GM12864 (cell line): Measurements from ENCODE around the gene INMT.

Source experiments
- DNase-seq: peaks from one replicate; pipeline ENCODE4 v3.0.0-alpha.2; 2011; ENCODE audit warnings: low read depth
- H3K4me3 ChIP-seq: 2 replicates; pipeline ENCODE4 v1.5.1; 2011; ENCODE audit warnings: mild to moderate bottlenecking, low read depth, low read length, control low read depth
- TF ChIP-seq, protein P1 (sequence below): IDR thresholded peaks from 2 replicates; pipeline ENCODE4 v1.5.1; 2011; ENCODE audit warnings: low read depth, mild to moderate bottlenecking, moderate library complexity, low read length, control low read depth, inconsistent platforms; ENCODE audit errors: missing control alignments

Gene INMT

GRCh38 chr7:30740417-30741181, 11.3 kb upstream of the INMT start:
- DNase-seq, result no peak
- TF ChIP-seq, protein P1, sequence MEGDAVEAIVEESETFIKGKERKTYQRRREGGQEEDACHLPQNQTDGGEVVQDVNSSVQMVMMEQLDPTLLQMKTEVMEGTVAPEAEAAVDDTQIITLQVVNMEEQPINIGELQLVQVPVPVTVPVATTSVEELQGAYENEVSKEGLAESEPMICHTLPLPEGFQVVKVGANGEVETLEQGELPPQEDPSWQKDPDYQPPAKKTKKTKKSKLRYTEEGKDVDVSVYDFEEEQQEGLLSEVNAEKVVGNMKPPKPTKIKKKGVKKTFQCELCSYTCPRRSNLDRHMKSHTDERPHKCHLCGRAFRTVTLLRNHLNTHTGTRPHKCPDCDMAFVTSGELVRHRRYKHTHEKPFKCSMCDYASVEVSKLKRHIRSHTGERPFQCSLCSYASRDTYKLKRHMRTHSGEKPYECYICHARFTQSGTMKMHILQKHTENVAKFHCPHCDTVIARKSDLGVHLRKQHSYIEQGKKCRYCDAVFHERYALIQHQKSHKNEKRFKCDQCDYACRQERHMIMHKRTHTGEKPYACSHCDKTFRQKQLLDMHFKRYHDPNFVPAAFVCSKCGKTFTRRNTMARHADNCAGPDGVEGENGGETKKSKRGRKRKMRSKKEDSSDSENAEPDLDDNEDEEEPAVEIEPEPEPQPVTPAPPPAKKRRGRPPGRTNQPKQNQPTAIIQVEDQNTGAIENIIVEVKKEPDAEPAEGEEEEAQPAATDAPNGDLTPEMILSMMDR, result peak; percentile 98
- H3K4me3 ChIP-seq, result no peak overlapping the region

- TF ChIP-seq, protein P1, result no peak
- DNase-seq, result no peak
- H3K4me3 ChIP-seq, result no peak overlapping the region
These were observed 10.6 kb upstream of the INMT start for GRCh38 chr7:30741289-30741688.

GRCh38 chr7:30743371-30744074, 8.4 kb upstream of the INMT start:
- TF ChIP-seq, protein P1, result no peak
- DNase-seq, result no peak
- no peak overlapping the region for H3K4me3 ChIP-seq

DNA sequence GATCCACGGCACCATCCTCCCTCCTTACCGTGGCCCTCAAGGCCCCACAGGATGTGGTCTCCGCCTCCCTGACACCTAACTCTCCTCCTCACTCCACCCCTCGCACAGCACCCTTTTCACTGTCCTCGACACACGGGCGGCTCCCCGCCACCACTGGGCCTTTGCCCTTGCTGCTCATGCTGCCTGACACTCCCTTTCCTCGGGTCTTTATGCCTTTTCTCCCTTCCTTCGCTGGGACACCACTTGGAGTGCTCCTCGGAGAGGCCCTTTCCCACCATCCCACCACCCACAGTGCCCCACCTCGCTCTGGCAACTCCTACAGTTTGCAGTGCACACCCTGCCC, 7.9 kb upstream of the INMT start:
- TF ChIP-seq, protein P1, result no peak

GRCh38 chr7:30745261-30745941, 6.5 kb upstream of the INMT start:
- H3K4me3 ChIP-seq, result no peak overlapping the region
- no peak for DNase-seq
- TF ChIP-seq, protein P1, result no peak

More for the DNA sequence above, 7.9 kb upstream of the INMT start:
- no peak for DNase-seq
- no peak overlapping the region for H3K4me3 ChIP-seq

DNA sequence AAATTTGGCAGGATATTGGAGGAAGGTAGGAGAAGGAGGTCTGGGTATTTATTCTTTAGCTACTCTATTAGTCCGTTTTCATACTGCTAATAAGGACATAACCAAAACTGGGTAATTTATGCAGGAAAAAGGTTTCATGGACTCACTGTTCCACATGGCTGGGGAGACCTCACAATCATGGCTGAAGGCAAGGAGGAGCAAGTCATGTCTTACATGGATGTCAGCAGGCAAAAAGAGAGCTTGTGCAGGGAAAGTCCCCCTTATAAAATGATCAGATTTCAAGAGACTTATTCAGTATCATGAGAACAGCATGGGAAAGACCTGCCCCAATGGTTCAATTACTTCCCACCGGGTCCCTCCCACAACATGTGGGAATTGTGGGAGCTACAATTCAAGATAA, 1.9 kb upstream of the INMT start:
- H3K4me3 ChIP-seq, result no peak overlapping the region
- DNase-seq, result no peak
- TF ChIP-seq, protein P1, result no peak
